K562 (cell line): ENCODE measurements around the gene MS4A7. TPM values are rescaled to one million over a fixed set of nuclear protein-coding genes. Genes with fewer than 3 reads are reported as not detected.

Experiments
- ATAC-seq: fragments of 200-7000 bp; cut with Tn5 transposase; 3 replicates; pipeline ENCODE4 v1.9.1; 2020; ENCODE audit warnings: moderate library complexity
- BruUV-seq: library from RNA; stranded (reverse); fragments of 400-500 nt; replicated peaks from 2 replicates; lab custom pipeline; 2021; lab: Mats Ljungman, UMichigan
- CTCF ChIA-PET: fragments of 300-600 bp; formaldehyde crosslinking; extraction: SDS; loops from one replicate; lab custom pipeline; 2021; ENCODE audit warnings: low intra/inter-chr PET ratio; lab: Yijun Ruan, JAX
- POLR2A ChIA-PET: fragments of 300-600, 350-650 bp; sonication (Branson Sonifier 250); formaldehyde crosslinking; extraction: SDS; loops from one replicate; lab custom pipeline; 2021; ENCODE audit warnings: antibody characterized with exemption, inconsistent platforms; lab: Yijun Ruan, JAX
- DNase-seq, 4 experiments: peaks; one replicate each; pipeline versions ENCODE4 v3.0.0 to v3.0.0-alpha.2; 2011 to 2018; ENCODE audit warnings: low spot score in 3 of 4, mixed read lengths in 3 of 4; ENCODE audit errors: extremely low read depth in 1 of 4
- FAIRE-seq: peaks from 2 replicates; lab custom pipeline; 2011; peaks lifted over from hg19 to GRCh38; lab: Jason Lieb, UNC
- H2AFZ ChIP-seq: 2 replicates; pipeline ENCODE4 v1.6.0; 2011; ENCODE audit warnings: low read depth, low read length, control low read depth, inconsistent platforms
- H3K27ac ChIP-seq: fragments of 200-600 bp; 3 replicates; pipeline ENCODE4 v1.8.0; 2011; ENCODE audit warnings: low read depth, mild to moderate bottlenecking, control low read depth, inconsistent platforms, low read length, moderate library complexity, mixed read lengths; ENCODE audit errors: extremely low read depth
- H3K27me3 ChIP-seq, 2 experiments: fragments of 300-600 bp in 1 of 2; 2 replicates in 1 of 2; 3 replicates in 1 of 2; pipeline versions ENCODE4 v1.6.0 to v1.8.0; 2011; ENCODE audit warnings: inconsistent platforms in 2 of 2, low read length in 2 of 2, mild to moderate bottlenecking in 1 of 2, mixed read lengths in 1 of 2, moderate library complexity in 1 of 2; ENCODE audit not compliant: control insufficient read depth in 2 of 2, insufficient read depth in 2 of 2
- H3K36me3 ChIP-seq: fragments of 300-600 bp; 3 replicates; pipeline ENCODE4 v1.8.0; 2011; ENCODE audit warnings: mild to moderate bottlenecking, low read length, inconsistent platforms; ENCODE audit not compliant: control insufficient read depth, insufficient read depth
- H3K4me1 ChIP-seq, 2 experiments: fragments of 200-600 bp in 1 of 2; replicated peaks in 1 of 2; 2 replicates in 1 of 2; 3 replicates in 1 of 2; pipeline versions ENCODE4 v1.5.1 to v1.8.0; 2011; ENCODE audit warnings: inconsistent platforms in 2 of 2, low read length in 2 of 2, mild to moderate bottlenecking in 1 of 2, mixed read lengths in 1 of 2, moderate library complexity in 1 of 2; ENCODE audit not compliant: control insufficient read depth in 2 of 2, insufficient read depth in 2 of 2
- H3K4me2 ChIP-seq: 2 replicates; pipeline ENCODE4 v1.6.1; 2011; ENCODE audit warnings: low read length, control low read depth, inconsistent platforms, mixed read lengths; ENCODE audit not compliant: insufficient read depth
- H3K4me3 ChIP-seq: fragments of 200-600 bp; sonication (generic), shearing (Covaris generic); 2 replicates; pipeline ENCODE4 v1.5.1; 2016; ENCODE audit warnings: control low read depth, inconsistent platforms
- H3K79me2 ChIP-seq: fragments of 200-600 bp; 3 replicates; pipeline ENCODE4 v1.8.0; 2011; ENCODE audit warnings: low read length, inconsistent platforms; ENCODE audit not compliant: control insufficient read depth, insufficient read depth
- H3K9ac ChIP-seq, 2 experiments: 2 replicates each; pipeline versions ENCODE4 v1.6.0 to v1.6.1; 2011; ENCODE audit warnings: low read depth in 2 of 2, low read length in 2 of 2, control low read depth in 1 of 2, inconsistent platforms in 1 of 2, mild to moderate bottlenecking in 1 of 2, mixed read lengths in 1 of 2; ENCODE audit not compliant: insufficient read depth in 1 of 2
- H3K9me1 ChIP-seq: one replicate; pipeline ENCODE4 v1.6.0; 2011; ENCODE audit warnings: inconsistent platforms, mild to moderate bottlenecking, low read length, moderate library complexity; ENCODE audit not compliant: control insufficient read depth, insufficient read depth
- H3K9me3 ChIP-seq: replicated peaks from 2 replicates; pipeline ENCODE4 v1.5.1; 2011; ENCODE audit warnings: low read depth, low read length, inconsistent platforms; ENCODE audit not compliant: control insufficient read depth, insufficient read depth
- H4K20me1 ChIP-seq: replicated peaks from 2 replicates; pipeline ENCODE4 v1.6.1; 2011; ENCODE audit warnings: low read length, inconsistent platforms, mixed read lengths; ENCODE audit not compliant: control insufficient read depth, insufficient read depth
- HNRNPK ChIP-seq: fragments of 200-400 bp; formaldehyde crosslinking; IDR thresholded peaks from one replicate; pipeline ENCODE4 v1.6.1; 2018; ENCODE audit warnings: mild to moderate bottlenecking, low read depth, low read length; ENCODE audit not compliant: poor library complexity, severe bottlenecking
- NFIC ChIP-seq: fragments of 450-650 bp; IDR thresholded peaks from 2 replicates; pipeline ENCODE4 v1.6.1; 2017; ENCODE audit warnings: mild to moderate bottlenecking, inconsistent platforms
- TBP ChIP-seq: optimal IDR thresholded peaks from 2 replicates; pipeline ENCODE3; 2011; ENCODE audit warnings: low read depth, low read length, improper control_type of control experiment
- ZFP36 ChIP-seq: fragments of 150-350 bp; IDR thresholded peaks from 2 replicates; pipeline ENCODE4 v1.6.1; 2018; ENCODE audit warnings: low read length, low read depth; ENCODE audit not compliant: partially characterized antibody
- ZNF175 ChIP-seq: fragments of 200-800 bp; sonication (Bioruptor generic); IDR thresholded peaks from 2 replicates; pipeline ENCODE4 v1.6.1; 2016; ENCODE audit warnings: low read depth, mild to moderate bottlenecking, missing genetic modification characterization, missing compliant biosample characterization
- WGBS: fragments of 100-300 bp; shearing (Covaris generic); methylation state at CpG from one replicate; pipeline ENCODE4 v1.1.6; 2016; ENCODE audit warnings: low coverage, mixed read lengths; ENCODE audit not compliant: insufficient coverage; ENCODE audit errors: missing lambda C conversion rate; 5-methylcytosine and 5-hydroxymethylcytosine counted together
- in situ Hi-C: fragments of 300-500 bp; cut with MboI; formaldehyde crosslinking; loops from 4 replicates; pipeline ENCODE4 v1.15.0; 2018; ENCODE audit warnings: inconsistent platforms, mixed read lengths
- intact Hi-C: fragments of 100-400 bp; cut with micrococcal nuclease; formaldehyde crosslinking; loops from 2 replicates; pipeline ENCODE4 v1.14.2; 2022
- polyA plus RNA-seq, 8 experiments: library from polyadenylated mRNA; depleted of rRNA in 4 of 8; stranded (reverse) in 5 of 8; unstranded in 3 of 8; fragments of >200 nt; fragmentation: Nextera tagmentation in 2 of 8; fragmentation: Illumina TruSeq in 1 of 8; extraction: Ambion mirVana in 2 of 8; extraction: Trizol in 1 of 8; gene quantifications; 2 replicates each; pipeline versions ENCODE4 v1.2.1 to v1.2.3, GENCODE V29; 2011 to 2014; ENCODE audit warnings: inconsistent platforms in 1 of 8, missing spikeins in 1 of 8
- total RNA-seq, 7 experiments: library from RNA; depleted of rRNA in 6 of 7; stranded (reverse); fragments of >200 nt in 6 of 7; fragmentation: Illumina TruSeq in 2 of 7; extraction: Trizol in 2 of 7; gene quantifications; 2 replicates each; pipeline versions ENCODE4 v1.2.1 to v1.2.3, GENCODE V29; 2011 to 2021; ENCODE audit warnings: low replicate concordance in 1 of 7

MS4A7 gene
- total and polyA plus RNA-seq, 9 of the 15 experiments (the other 6 are each of a cell fraction or from before 2014, with no cell fraction given): not detected

GRCh38 chr11:60357771-60358170 is 20.6 kb upstream of the MS4A7 start:
- intact Hi-C loops: no loop called here
- Histone ChIP-seq H3K36me3 (no peaks in the 10 kb centered on the region), H3K79me2 (no peaks in the 10 kb centered on the region), H3K4me1 (no peaks in the 10 kb centered on the region), H3K4me2 (no peak overlapping the region), H3K27ac (no peak overlapping the region), H3K9me3 (no peaks in the 10 kb centered on the region), H2AFZ (no peak overlapping the region), H3K27me3 (no peaks in the 10 kb centered on the region), H3K9ac (no peak overlapping the region)
- in situ Hi-C loops: no loop called here
- no peak for ATAC-seq
- no TSS peak for BruUV-seq
- WGBS: 0% methylated on average over 2 of the region's 2 CpGs
- CTCF ChIA-PET: no interaction called here
- TF ChIP-seq NFIC: peak; percentile 60
- no peak for TF ChIP-seq HNRNPK
- TF ChIP-seq ZNF175 (CRISPR knock-in tag): no peak
- TF ChIP-seq, all 486 proteins: peak for 1
- FAIRE-seq: no peak
- no peaks in the 10 kb centered on the region for H4K20me1 ChIP-seq
- no peaks in the 10 kb centered on the region for H3K9me1 ChIP-seq
- POLR2A ChIA-PET: no interaction called here
- no peak overlapping the region for H3K4me3 ChIP-seq
- DNase-seq: no peak

- no peak overlapping the region for H2AFZ ChIP-seq
- H3K27ac ChIP-seq: no peak overlapping the region
- TF ChIP-seq TBP (no peak), ZFP36 (peak; percentile 40)
- DNase-seq (no peak), FAIRE-seq (no peak), ATAC-seq (no peak)
- no peak overlapping the region for H3K9ac ChIP-seq
- H3K4me1 ChIP-seq: no peaks in the 10 kb centered on the region
- H3K9me1 ChIP-seq: no peaks in the 10 kb centered on the region
- intact Hi-C loops: no loop called here
- POLR2A ChIA-PET: no interaction called here
- H3K9me3 ChIP-seq: no peaks in the 10 kb centered on the region
- in situ Hi-C loops: no loop called here
- no TSS peak for BruUV-seq
- H3K27me3 ChIP-seq: 0 out of 5 replicates have a peak, but pooled peaks cover 0 to 4% of the 10 kb centered on the region in 2 experiments
- H3K79me2 ChIP-seq: no peaks in the 10 kb centered on the region
- H4K20me1 ChIP-seq: no peaks in the 10 kb centered on the region
- no peak overlapping the region for H3K4me3 ChIP-seq
- no peak overlapping the region for H3K4me2 ChIP-seq
- CTCF ChIA-PET: no interaction called here
- 0% methylated on average over 4 of the region's 4 CpGs for WGBS
- no peaks in the 10 kb centered on the region for H3K36me3 ChIP-seq
These were observed 17.7 kb upstream of the MS4A7 start for GRCh38 chr11:60360621-60361020.
